ENCODE data around the gene TNIK.

GRCh38 chr3:171108066-171108465, 352.1 kb downstream of the TNIK start:
- TF ChIP-seq REST (IDR thresholded peaks at IDR 0.05; ENCODE audit: insufficient read depth in 1 of 2, low read depth in 2 of 2, low read length in 2 of 2) = no peak
- no peak for TF ChIP-seq TAF1 (IDR thresholded peaks at IDR 0.05; ENCODE audit: borderline replicate concordance, insufficient read depth, low read length)
- TF ChIP-seq POLR2AphosphoS5 (IDR thresholded peaks at IDR 0.05; ENCODE audit: low read depth, low read length) = no peak

Data from PFSK-1 (cell line).